Activated CD8-positive, alpha-beta memory T cell treated with anti-CD3 and anti-CD28 coated beads, Interleukin-2, amount 50 U/mL, for 48 hours (primary cell): ENCODE data around the gene NFKBIB.

ENCODE experiments used
- DNase-seq: peaks from one replicate; pipeline ENCODE4 v3.0.0-alpha.2; 2020

Gene NFKBIB

GRCh38 chr19:38905620-38906019, 5.9 kb downstream of the NFKBIB start:
- no peak for DNase-seq

GRCh38 chr19:38907227-38907626, 7.5 kb downstream of the NFKBIB start:
- DNase-seq, result no peak

GRCh38 chr19:38907670-38908069, 7.9 kb downstream of the NFKBIB start:
- DNase-seq, result no peak

- DNase-seq, result no peak
These were observed 9.1 kb downstream of the NFKBIB start for GRCh38 chr19:38908911-38909310.

- DNase-seq, result no peak
These were observed 10.7 kb downstream of the NFKBIB start for GRCh38 chr19:38910488-38910887.

GRCh38 chr19:38911388-38912001, 11.7 kb downstream of the NFKBIB start:
- DNase-seq, result no peak

GRCh38 chr19:38912600-38913514, 13.1 kb downstream of the NFKBIB start:
- DNase-seq, result no peak

GRCh38 chr19:38913958-38914357, 14.2 kb downstream of the NFKBIB start:
- DNase-seq, result no peak

GRCh38 chr19:38915329-38916321, 15.9 kb downstream of the NFKBIB start:
- DNase-seq, result no peak

- DNase-seq, result no peak
These were observed 17.7 kb downstream of the NFKBIB start for GRCh38 chr19:38917516-38917915.

GRCh38 chr19:38917921-38918491, 18.2 kb downstream of the NFKBIB start:
- DNase-seq, result no peak

GRCh38 chr19:38918526-38918925, 18.8 kb downstream of the NFKBIB start:
- no peak for DNase-seq

- DNase-seq, result no peak
These were observed 20.2 kb downstream of the NFKBIB start for GRCh38 chr19:38919837-38920601.

GRCh38 chr19:38920602-38921419, 21.0 kb downstream of the NFKBIB start:
- DNase-seq, result no peak

GRCh38 chr19:38921420-38922274, 21.9 kb downstream of the NFKBIB start:
- DNase-seq, result no peak

- no peak for DNase-seq
These were observed 22.7 kb downstream of the NFKBIB start for GRCh38 chr19:38922482-38922881.

- DNase-seq, result no peak
These were observed 24.6 kb downstream of the NFKBIB start for GRCh38 chr19:38924388-38924787.

GRCh38 chr19:38928391-38929001, 28.7 kb downstream of the NFKBIB start:
- no peak for DNase-seq
